ENCODE measurements around the gene IGFBP6. TPM values are rescaled to one million over a fixed set of nuclear protein-coding genes. Genes with fewer than 3 reads are reported as not detected.

IGFBP6 gene
- total and polyA plus RNA-seq, 9 of the 15 experiments (the other 6 are each of a cell fraction or from before 2014, with no cell fraction given) = 0.15 to 1.4 (median 0.54) TPM

GRCh38 chr12:53147653-53148052 lies 50.2 kb downstream of the IGFBP6 start (continued):
- TF ChIP-seq JUND (IDR thresholded peaks at IDR 0.05; ENCODE audit: borderline replicate concordance, low read depth, low read length) (no peak), JUND (tag; IDR thresholded peaks at IDR 0.05; ENCODE audit: borderline replicate concordance, low read depth, low read length) (no peak), PHF21A (IDR thresholded peaks at IDR 0.05; ENCODE audit: borderline replicate concordance, low read depth) (no peak), ZZZ3 (IDR thresholded peaks at IDR 0.05) (no peak), MEF2D (tag; conservative IDR thresholded peaks at IDR 0.05; ENCODE audit: low read depth) (no peak), ESRRB (CRISPR knock-in tag; IDR thresholded peaks at IDR 0.05; ENCODE audit: borderline replicate concordance) (no peak), SMARCB1 (IDR thresholded peaks at IDR 0.05; ENCODE audit: insufficient read length, low read depth) (no peak), ETV5 (CRISPR knock-in tag; IDR thresholded peaks at IDR 0.05; ENCODE audit: low read depth) (no peak), YY1 (IDR thresholded peaks at IDR 0.05; ENCODE audit: borderline replicate concordance in 1 of 3, control insufficient read depth in 1 of 3, extremely low read depth in 1 of 3, insufficient read depth in 3 of 3, insufficient read length in 1 of 3, insufficient replicate concordance in 2 of 3, low read depth in 1 of 3, low read length in 2 of 3) (no peak), KDM5B (IDR thresholded peaks at IDR 0.05; ENCODE audit: insufficient replicate concordance, low read depth, low read length) (no peak), ZNF584 (CRISPR knock-in tag; IDR thresholded peaks at IDR 0.05; ENCODE audit: low read depth) (no peak), HIVEP1 (CRISPR knock-in tag; IDR thresholded peaks at IDR 0.05) (peak; percentile 79; the same call in 1 of the 2 replicates), CSDE1 (IDR thresholded peaks at IDR 0.05) (no peak), GMEB1 (CRISPR knock-in tag; IDR thresholded peaks at IDR 0.05) (peak; percentile 56; the same call in 1 of the 2 replicates), FOXK2 (conservative IDR thresholded peaks at IDR 0.05 in 1 of 2, IDR thresholded peaks at IDR 0.05 in 1 of 2; ENCODE audit: low read depth in 2 of 2) (no peak), HEY1 (CRISPR knock-in tag; IDR thresholded peaks at IDR 0.05; ENCODE audit: borderline replicate concordance) (no peak), PHTF2 (CRISPR knock-in tag; IDR thresholded peaks at IDR 0.05) (peak; percentile 94), CHCHD3 (CRISPR knock-in tag; IDR thresholded peaks at IDR 0.05) (peak; percentile 75; the same call in 1 of the 2 replicates), NR2F6 (CRISPR knock-in tag; IDR thresholded peaks at IDR 0.05) (peak; percentile 95), POLR2H (tag; IDR thresholded peaks at IDR 0.05; ENCODE audit: low read depth) (no peak), GATAD2B (IDR thresholded peaks at IDR 0.05; ENCODE audit: borderline replicate concordance) (no peak)
- TF ChIP-seq, protein P1, sequence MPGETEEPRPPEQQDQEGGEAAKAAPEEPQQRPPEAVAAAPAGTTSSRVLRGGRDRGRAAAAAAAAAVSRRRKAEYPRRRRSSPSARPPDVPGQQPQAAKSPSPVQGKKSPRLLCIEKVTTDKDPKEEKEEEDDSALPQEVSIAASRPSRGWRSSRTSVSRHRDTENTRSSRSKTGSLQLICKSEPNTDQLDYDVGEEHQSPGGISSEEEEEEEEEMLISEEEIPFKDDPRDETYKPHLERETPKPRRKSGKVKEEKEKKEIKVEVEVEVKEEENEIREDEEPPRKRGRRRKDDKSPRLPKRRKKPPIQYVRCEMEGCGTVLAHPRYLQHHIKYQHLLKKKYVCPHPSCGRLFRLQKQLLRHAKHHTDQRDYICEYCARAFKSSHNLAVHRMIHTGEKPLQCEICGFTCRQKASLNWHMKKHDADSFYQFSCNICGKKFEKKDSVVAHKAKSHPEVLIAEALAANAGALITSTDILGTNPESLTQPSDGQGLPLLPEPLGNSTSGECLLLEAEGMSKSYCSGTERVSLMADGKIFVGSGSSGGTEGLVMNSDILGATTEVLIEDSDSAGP (CRISPR knock-in tag; IDR thresholded peaks at IDR 0.05) = no peak
- TF ChIP-seq, protein P2, sequence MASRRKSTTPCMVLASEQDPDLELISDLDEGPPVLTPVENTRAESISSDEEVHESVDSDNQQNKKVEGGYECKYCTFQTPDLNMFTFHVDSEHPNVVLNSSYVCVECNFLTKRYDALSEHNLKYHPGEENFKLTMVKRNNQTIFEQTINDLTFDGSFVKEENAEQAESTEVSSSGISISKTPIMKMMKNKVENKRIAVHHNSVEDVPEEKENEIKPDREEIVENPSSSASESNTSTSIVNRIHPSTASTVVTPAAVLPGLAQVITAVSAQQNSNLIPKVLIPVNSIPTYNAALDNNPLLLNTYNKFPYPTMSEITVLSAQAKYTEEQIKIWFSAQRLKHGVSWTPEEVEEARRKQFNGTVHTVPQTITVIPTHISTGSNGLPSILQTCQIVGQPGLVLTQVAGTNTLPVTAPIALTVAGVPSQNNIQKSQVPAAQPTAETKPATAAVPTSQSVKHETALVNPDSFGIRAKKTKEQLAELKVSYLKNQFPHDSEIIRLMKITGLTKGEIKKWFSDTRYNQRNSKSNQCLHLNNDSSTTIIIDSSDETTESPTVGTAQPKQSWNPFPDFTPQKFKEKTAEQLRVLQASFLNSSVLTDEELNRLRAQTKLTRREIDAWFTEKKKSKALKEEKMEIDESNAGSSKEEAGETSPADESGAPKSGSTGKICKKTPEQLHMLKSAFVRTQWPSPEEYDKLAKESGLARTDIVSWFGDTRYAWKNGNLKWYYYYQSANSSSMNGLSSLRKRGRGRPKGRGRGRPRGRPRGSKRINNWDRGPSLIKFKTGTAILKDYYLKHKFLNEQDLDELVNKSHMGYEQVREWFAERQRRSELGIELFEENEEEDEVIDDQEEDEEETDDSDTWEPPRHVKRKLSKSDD (conservative IDR thresholded peaks at IDR 0.05; ENCODE audit: low read length) = no peak
